Measurements from ENCODE around the gene CNPY2.
"Not testable (repeated sequence)": the region's sequence is repeated elsewhere in the genome, so short reads cannot be mapped to it uniquely, and the experiment has no call there.

- TF ChIP-seq, protein P1, sequence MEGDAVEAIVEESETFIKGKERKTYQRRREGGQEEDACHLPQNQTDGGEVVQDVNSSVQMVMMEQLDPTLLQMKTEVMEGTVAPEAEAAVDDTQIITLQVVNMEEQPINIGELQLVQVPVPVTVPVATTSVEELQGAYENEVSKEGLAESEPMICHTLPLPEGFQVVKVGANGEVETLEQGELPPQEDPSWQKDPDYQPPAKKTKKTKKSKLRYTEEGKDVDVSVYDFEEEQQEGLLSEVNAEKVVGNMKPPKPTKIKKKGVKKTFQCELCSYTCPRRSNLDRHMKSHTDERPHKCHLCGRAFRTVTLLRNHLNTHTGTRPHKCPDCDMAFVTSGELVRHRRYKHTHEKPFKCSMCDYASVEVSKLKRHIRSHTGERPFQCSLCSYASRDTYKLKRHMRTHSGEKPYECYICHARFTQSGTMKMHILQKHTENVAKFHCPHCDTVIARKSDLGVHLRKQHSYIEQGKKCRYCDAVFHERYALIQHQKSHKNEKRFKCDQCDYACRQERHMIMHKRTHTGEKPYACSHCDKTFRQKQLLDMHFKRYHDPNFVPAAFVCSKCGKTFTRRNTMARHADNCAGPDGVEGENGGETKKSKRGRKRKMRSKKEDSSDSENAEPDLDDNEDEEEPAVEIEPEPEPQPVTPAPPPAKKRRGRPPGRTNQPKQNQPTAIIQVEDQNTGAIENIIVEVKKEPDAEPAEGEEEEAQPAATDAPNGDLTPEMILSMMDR (IDR thresholded peaks at IDR 0.05): not testable (repeated sequence)
- TF ChIP-seq POLR2A (IDR thresholded peaks at IDR 0.05): not testable (repeated sequence)
Observed at GRCh38 chr12:56321610-56322009, 5.8 kb upstream of the CNPY2 start.
